AG04450 (cell line): Measurements from ENCODE around the gene DHODH. TPM values are rescaled to one million over a fixed set of nuclear protein-coding genes. Genes with fewer than 3 reads are reported as not detected.

Source experiments
- CTCF ChIA-PET: fragments of 300-600, 350-600 bp; formaldehyde crosslinking; extraction: SDS; loops from one replicate; lab custom pipeline; 2022; ENCODE audit warnings: antibody characterized with exemption, inconsistent platforms; lab: Charles Lee
- POLR2A ChIA-PET: fragments of 350-600 bp; formaldehyde crosslinking; extraction: SDS; loops from one replicate; lab custom pipeline; 2021; ENCODE audit warnings: antibody characterized with exemption, inconsistent platforms; lab: Yijun Ruan, JAX
- DNase-seq: peaks from one replicate; pipeline ENCODE4 v3.0.0-alpha.2; 2011; ENCODE audit warnings: low read depth, low spot score
- H3K27ac ChIP-seq: one replicate; pipeline ENCODE4 v1.5.1; 2012; ENCODE audit warnings: low read depth, low read length, control low read depth
- H3K27me3 ChIP-seq: one replicate; pipeline ENCODE4 v1.6.0; 2012; ENCODE audit warnings: low read length; ENCODE audit not compliant: control insufficient read depth, insufficient read depth
- H3K4me3 ChIP-seq: 2 replicates; pipeline ENCODE4 v1.5.1; 2011; ENCODE audit warnings: mild to moderate bottlenecking, low read depth, low read length, control low read depth
- H3K9me3 ChIP-seq: 2 replicates; pipeline ENCODE4 v1.5.1; 2012; ENCODE audit warnings: low read length; ENCODE audit not compliant: control insufficient read depth, insufficient read depth
- polyA minus RNA-seq: library from RNA; depleted of rRNA, polyadenylated mRNA; stranded (reverse); fragments of >200 nt; gene quantifications from 2 replicates; pipeline ENCODE4 v1.2.3, GENCODE V29; 2011; rRNA and poly(A)+ RNA removed
- polyA plus RNA-seq: library from polyadenylated mRNA; depleted of rRNA; stranded (reverse); fragments of >200 nt; gene quantifications from 2 replicates; pipeline ENCODE4 v1.2.3, GENCODE V29; 2011; rRNA removed
- TF ChIP-seq, protein P1 (sequence below): IDR thresholded peaks from 2 replicates; pipeline ENCODE4 v1.5.1; 2011; ENCODE audit warnings: low read depth, low read length, control low read depth, inconsistent platforms

The DHODH gene
- polyA plus RNA-seq (3.3 and 3.6 TPM in 2 replicates), polyA minus RNA-seq (3.6 and 4.4 TPM in 2 replicates)

DNA sequence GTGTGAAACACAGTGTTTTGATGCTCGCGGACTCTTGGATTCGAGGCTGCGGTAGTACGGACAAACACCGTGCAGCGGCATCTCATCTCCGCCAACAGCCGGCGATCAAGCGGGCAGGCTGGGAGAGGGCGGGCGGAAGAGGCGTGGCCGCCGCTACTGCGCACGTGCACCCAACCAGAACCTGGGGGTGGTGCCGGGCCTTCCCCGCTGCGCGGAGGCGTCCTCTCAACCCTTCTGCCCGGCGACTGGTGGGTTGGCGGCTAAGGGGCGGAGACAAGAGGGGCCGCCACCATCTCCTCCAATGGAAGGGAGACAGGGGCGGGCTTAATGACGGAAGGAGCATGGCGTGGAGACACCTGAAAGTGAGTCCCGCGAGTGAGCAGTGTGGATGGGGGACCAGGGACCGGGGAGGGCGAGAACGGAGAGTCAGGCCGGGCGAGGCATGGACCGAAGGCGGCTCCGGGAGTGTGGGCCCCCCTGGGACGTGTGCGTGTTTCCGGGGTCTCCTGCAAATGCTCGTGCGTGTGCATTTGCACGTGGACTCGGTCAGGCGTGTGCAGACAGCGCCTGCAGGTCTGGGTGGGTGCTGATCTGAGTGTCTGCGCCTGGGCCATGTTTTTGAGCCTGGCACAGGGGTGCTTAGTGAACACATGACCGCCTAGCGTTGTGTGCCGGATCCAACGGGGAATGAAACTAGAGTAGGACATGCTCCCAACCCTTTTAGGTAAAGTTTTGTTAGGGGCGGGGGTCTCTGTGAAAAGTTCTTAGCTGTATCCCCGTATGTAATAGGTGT lies at the start of gene DHODH:
Gene DHODH, plus strand, starts transcription at position 321 of the 793 bp plus-strand sequence. Its CDS starts 21 bp downstream, at position 342.
- no peak within 1 kb of the TSS for H3K27ac ChIP-seq
- H3K27me3 ChIP-seq = no peaks in the 10 kb centered on the region
- H3K9me3 ChIP-seq = no peaks in the 10 kb centered on the region; the same call in 1 of the 2 replicates
- peak within 1 kb of the TSS; percentile 97 for H3K4me3 ChIP-seq
- DNase-seq = peak; percentile 93
- CTCF ChIA-PET = no interaction called here
- POLR2A ChIA-PET = no interaction called here
- TF ChIP-seq, protein P1, sequence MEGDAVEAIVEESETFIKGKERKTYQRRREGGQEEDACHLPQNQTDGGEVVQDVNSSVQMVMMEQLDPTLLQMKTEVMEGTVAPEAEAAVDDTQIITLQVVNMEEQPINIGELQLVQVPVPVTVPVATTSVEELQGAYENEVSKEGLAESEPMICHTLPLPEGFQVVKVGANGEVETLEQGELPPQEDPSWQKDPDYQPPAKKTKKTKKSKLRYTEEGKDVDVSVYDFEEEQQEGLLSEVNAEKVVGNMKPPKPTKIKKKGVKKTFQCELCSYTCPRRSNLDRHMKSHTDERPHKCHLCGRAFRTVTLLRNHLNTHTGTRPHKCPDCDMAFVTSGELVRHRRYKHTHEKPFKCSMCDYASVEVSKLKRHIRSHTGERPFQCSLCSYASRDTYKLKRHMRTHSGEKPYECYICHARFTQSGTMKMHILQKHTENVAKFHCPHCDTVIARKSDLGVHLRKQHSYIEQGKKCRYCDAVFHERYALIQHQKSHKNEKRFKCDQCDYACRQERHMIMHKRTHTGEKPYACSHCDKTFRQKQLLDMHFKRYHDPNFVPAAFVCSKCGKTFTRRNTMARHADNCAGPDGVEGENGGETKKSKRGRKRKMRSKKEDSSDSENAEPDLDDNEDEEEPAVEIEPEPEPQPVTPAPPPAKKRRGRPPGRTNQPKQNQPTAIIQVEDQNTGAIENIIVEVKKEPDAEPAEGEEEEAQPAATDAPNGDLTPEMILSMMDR = no peak

DNA sequence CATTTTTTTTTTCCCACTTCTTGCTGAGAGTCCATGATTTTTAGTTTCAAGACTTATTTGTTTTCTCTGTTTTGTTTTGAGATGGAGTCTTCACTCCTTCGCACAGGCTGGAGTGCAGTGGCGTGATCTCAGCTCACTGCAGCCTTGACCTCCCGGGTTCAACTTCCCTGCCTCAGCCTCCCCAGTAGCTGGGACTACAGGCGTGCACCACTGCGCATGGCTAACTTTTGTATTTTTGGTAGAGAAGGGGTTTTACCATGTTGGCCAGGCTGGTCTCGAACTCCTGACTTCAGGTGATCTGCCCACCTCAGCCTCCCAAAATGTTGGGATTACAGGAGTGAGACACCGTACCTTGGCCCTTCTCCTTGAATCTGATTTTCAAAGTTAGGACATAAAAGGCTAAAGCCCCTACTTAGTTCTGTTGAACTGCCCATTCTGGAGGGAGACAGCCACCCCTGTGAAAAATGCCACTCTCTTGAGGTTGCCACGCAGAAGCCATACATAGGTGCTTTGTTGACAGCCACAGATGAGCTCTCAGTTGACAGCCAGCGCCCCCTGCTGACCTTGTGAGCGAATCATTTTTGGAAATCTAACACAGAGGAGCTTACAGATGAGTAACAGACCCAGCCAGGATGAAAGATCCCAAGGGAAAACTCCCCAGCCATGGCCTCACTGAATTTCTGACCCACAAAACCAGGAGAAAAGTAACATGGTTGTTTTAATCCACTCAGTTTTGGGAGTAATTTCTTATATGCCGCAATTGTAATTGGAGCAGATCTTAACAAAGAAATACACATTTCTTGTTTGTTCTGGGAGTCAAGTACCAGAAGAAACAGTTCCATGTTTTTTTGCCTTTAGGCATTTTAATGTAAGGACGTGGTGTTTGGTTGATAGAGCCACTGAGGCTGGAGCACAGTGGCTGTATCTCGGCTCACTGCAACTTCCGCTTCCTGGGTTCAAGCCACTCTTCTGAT lies 47.2 kb upstream of the DHODH start:
- Histone ChIP-seq H3K4me3 (no peak overlapping the region), H3K9me3 (peaks cover 3% of the 10 kb centered on the region; the same call in 1 of the 2 replicates), H3K27me3 (peaks cover 2% of the 10 kb centered on the region), H3K27ac (no peak overlapping the region)
- TF ChIP-seq, protein P1 = peak; percentile 90
- ChIA-PET POLR2A (interaction anchor here (0.6 kb wide), 1 partner anchor 34 kb away, joined by 4 read pairs; no protein-coding TSS in a partner anchor), CTCF (interaction anchor here (0.5 to 2.7 kb wide), 59 partner anchors 8 to 396 kb away, joined by 3 to 57 read pairs (median 4); partner anchors contain the start of genes PKD1L3, TXNL4B and ZNF821)
- DNase-seq = peak; percentile 56

- H3K27ac ChIP-seq = no peak overlapping the region
- POLR2A ChIA-PET = no interaction called here
- no peak overlapping the region for H3K4me3 ChIP-seq
- no peaks in the 10 kb centered on the region for H3K9me3 ChIP-seq
- no peak for DNase-seq
- CTCF ChIA-PET = interaction anchor here (0.5 to 0.6 kb wide), 3 partner anchors 71 to 134 kb away, joined by 4 to 7 read pairs (median 4); no protein-coding TSS in a partner anchor
- TF ChIP-seq, protein P1 = no peak
- H3K27me3 ChIP-seq = peaks cover 4% of the 10 kb centered on the region
Observed at GRCh38 chr16:71963125-71963875, 45.2 kb upstream of the DHODH start.

- DNase-seq = no peak
- no peak overlapping the region for H3K27ac ChIP-seq
- TF ChIP-seq, protein P1 = no peak
- ChIA-PET CTCF (interaction anchor here (1.2 kb wide), 2 partner anchors 81 to 82 kb away, joined by 4 to 10 read pairs; no protein-coding TSS in a partner anchor), POLR2A (interaction anchor here (0.6 to 0.7 kb wide), 2 partner anchors 9 to 327 kb away, joined by 3 read pairs; no protein-coding TSS in a partner anchor)
- no peaks in the 10 kb centered on the region for H3K9me3 ChIP-seq
- peaks cover 4% of the 10 kb centered on the region for H3K27me3 ChIP-seq
- H3K4me3 ChIP-seq = no peak overlapping the region
Observed at GRCh38 chr16:71965223-71965622, 43.3 kb upstream of the DHODH start.
